OCI-LY7 (cell line): ENCODE results near the gene GRAMD2B.

Experiments
- CTCF ChIP-seq: fragments of 200-600 bp; sonication (generic); conservative IDR thresholded peaks from 2 replicates; pipeline ENCODE4 v1.5.1; 2014; ENCODE audit warnings: mild to moderate bottlenecking, antibody characterized with exemption, low read length, moderate library complexity, mixed read lengths
- EZH2phosphoT487 ChIP-seq: fragments of 200-600 bp; sonication (generic); IDR thresholded peaks from 2 replicates; pipeline ENCODE4 v1.6.1; 2018; ENCODE audit warnings: low read depth, borderline replicate concordance, mild to moderate bottlenecking, mixed run types, antibody characterized with exemption, low read length, moderate library complexity, mixed read lengths

GRCh38 chr5:126454535-126454934 is 31.3 kb downstream of the GRAMD2B start:
- no peak for TF ChIP-seq CTCF
- no peak for TF ChIP-seq EZH2phosphoT487
